ENCODE data around the gene LARGE1. TPM values are rescaled to one million over a fixed set of nuclear protein-coding genes. Genes with fewer than 3 reads are reported as not detected.

The LARGE1 gene
- total RNA-seq, 1 experiment from 2014 or later: 1.5 TPM

DNA sequence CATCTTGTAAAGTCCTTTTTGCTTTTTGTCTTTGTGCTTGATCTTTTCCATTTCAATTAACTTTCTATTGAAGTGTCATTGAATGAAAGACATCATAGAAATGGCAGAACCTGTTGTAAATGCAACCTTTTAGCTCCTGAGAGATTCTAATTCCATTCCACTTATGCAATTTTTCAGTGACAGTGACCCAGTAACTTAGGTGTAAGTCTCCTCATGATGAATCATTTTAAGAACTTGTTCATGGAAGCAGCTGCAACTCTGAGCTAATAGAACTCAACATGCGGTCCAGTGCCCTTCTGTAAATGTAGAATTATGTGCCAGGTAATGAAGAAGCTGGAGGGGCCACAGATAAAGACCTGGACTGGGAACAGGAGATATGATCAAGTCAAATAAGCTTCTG, 463.8 kb downstream of the LARGE1 start:
- H3K9me2 ChIP-seq (ENCODE audit: insufficient read depth): no peaks in the 10 kb centered on the region
- no peaks in the 10 kb centered on the region for H4K20me1 ChIP-seq (ENCODE audit: insufficient read depth)
- no peak for TF ChIP-seq SIN3A (IDR thresholded peaks at IDR 0.05; ENCODE audit: low read depth)
- TF ChIP-seq, protein P1, sequence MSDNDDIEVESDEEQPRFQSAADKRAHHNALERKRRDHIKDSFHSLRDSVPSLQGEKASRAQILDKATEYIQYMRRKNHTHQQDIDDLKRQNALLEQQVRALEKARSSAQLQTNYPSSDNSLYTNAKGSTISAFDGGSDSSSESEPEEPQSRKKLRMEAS (IDR thresholded peaks at IDR 0.05): no peak
- TF ChIP-seq RAD21 (IDR thresholded peaks at IDR 0.05; ENCODE audit: low read depth): no peak
- no peak for TF ChIP-seq SP1 (IDR thresholded peaks at IDR 0.05; ENCODE audit: low read depth)
- no peak for TF ChIP-seq POLR2A (IDR thresholded peaks at IDR 0.05; ENCODE audit: borderline replicate concordance, extremely low read depth, insufficient read depth, insufficient read length)
- no peak for TF ChIP-seq EZH2 (IDR thresholded peaks at IDR 0.05)
- TF ChIP-seq, protein P2, sequence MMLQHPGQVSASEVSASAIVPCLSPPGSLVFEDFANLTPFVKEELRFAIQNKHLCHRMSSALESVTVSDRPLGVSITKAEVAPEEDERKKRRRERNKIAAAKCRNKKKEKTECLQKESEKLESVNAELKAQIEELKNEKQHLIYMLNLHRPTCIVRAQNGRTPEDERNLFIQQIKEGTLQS (IDR thresholded peaks at IDR 0.05): no peak
- no peak for TF ChIP-seq SRF (IDR thresholded peaks at IDR 0.05; ENCODE audit: low read depth)
- no peak for TF ChIP-seq EZH2phosphoT487 (IDR thresholded peaks at IDR 0.05; ENCODE audit: borderline replicate concordance)
- no peak for TF ChIP-seq JUND (IDR thresholded peaks at IDR 0.05)
- TF ChIP-seq ELF1 (IDR thresholded peaks at IDR 0.05; ENCODE audit: borderline replicate concordance, low read depth): no peak
- no peak for TF ChIP-seq TCF7L2 (IDR thresholded peaks at IDR 0.05; ENCODE audit: borderline replicate concordance, extremely low read depth, insufficient read depth, insufficient read length)
- no peak for TF ChIP-seq CBX3 (IDR thresholded peaks at IDR 0.05; ENCODE audit: low read depth)
- no peak for TF ChIP-seq POLR2AphosphoS5 (IDR thresholded peaks at IDR 0.05; ENCODE audit: low read depth, low read length)
- no peak for TF ChIP-seq FOSL1 (IDR thresholded peaks at IDR 0.05; ENCODE audit: low read depth)
- no peak for TF ChIP-seq YY1 (IDR thresholded peaks at IDR 0.05; ENCODE audit: extremely low read depth, insufficient replicate concordance, low read depth, low read length)
- TF ChIP-seq ZFX (IDR thresholded peaks at IDR 0.05): no peak
- TF ChIP-seq EGR1 (IDR thresholded peaks at IDR 0.05; ENCODE audit: low read depth): no peak
- TF ChIP-seq, protein P3, sequence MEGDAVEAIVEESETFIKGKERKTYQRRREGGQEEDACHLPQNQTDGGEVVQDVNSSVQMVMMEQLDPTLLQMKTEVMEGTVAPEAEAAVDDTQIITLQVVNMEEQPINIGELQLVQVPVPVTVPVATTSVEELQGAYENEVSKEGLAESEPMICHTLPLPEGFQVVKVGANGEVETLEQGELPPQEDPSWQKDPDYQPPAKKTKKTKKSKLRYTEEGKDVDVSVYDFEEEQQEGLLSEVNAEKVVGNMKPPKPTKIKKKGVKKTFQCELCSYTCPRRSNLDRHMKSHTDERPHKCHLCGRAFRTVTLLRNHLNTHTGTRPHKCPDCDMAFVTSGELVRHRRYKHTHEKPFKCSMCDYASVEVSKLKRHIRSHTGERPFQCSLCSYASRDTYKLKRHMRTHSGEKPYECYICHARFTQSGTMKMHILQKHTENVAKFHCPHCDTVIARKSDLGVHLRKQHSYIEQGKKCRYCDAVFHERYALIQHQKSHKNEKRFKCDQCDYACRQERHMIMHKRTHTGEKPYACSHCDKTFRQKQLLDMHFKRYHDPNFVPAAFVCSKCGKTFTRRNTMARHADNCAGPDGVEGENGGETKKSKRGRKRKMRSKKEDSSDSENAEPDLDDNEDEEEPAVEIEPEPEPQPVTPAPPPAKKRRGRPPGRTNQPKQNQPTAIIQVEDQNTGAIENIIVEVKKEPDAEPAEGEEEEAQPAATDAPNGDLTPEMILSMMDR (IDR thresholded peaks at IDR 0.05 in 2 of 3, conservative IDR thresholded peaks at IDR 0.05 in 1 of 3; ENCODE audit: borderline replicate concordance in 1 of 3, insufficient read depth in 1 of 3, low read depth in 2 of 3, low read length in 2 of 3): no peak
- TF ChIP-seq ZNF274 (IDR thresholded peaks at IDR 0.05; ENCODE audit: low read depth, low read length): no peak
- H3K4me2 ChIP-seq (ENCODE audit: low read length): no peak overlapping the region
- peaks cover 0 to 30% of the 10 kb centered on the region in 2 experiments; a peak in 2 of 4 replicates for H3K9me3 ChIP-seq (ENCODE audit: control insufficient read depth in 1 of 2, insufficient read depth in 1 of 2, low read depth in 1 of 2, low read length in 2 of 2)
- H3K79me2 ChIP-seq (ENCODE audit: insufficient read depth, low read length): no peaks in the 10 kb centered on the region
- ChIA-PET RAD21 (ENCODE audit: low non-redundant PET in 1 of 2, low total read pairs in 2 of 2, uncharacterized antibody in 2 of 2, unreplicated experiment in 2 of 2) (no interaction called here), POLR2A (no interaction called here), CTCF (no interaction called here)
- H3K9ac ChIP-seq (ENCODE audit: low read length): no peak overlapping the region
- no peaks in the 10 kb centered on the region for H3K36me3 ChIP-seq (ENCODE audit: control insufficient read depth in 1 of 2, insufficient read depth in 2 of 2, low read length in 2 of 2)
- no peak overlapping the region for H3K4me3 ChIP-seq (replicated peaks in 1 of 2; ENCODE audit: low read depth in 1 of 2, low read length in 2 of 2)
- H2AFZ ChIP-seq (ENCODE audit: low read depth, low read length, poor library complexity, severe bottlenecking): no peak overlapping the region
- H3K27ac ChIP-seq (ENCODE audit: low read depth, low read length): no peak overlapping the region
- BruUV-seq (replicated peaks): no TSS peak
- DNase-seq (ENCODE audit: low read depth, low spot score) (no peak), ATAC-seq (no peak)
- no peaks in the 10 kb centered on the region for H3K4me1 ChIP-seq (ENCODE audit: control insufficient read depth in 1 of 2, insufficient read depth in 2 of 2, low read length in 2 of 2)
- intact Hi-C loops (cut with micrococcal nuclease): no loop called here
- no peaks in the 10 kb centered on the region for H3K27me3 ChIP-seq (ENCODE audit: insufficient read depth, low read length)
